Activated T-cell treated with anti-CD3 and anti-CD28 coated beads, Interleukin-2, amount 50 U/mL, for 24 hours (primary cell): ENCODE data around the gene SLC36A2.

Experiments used
- DNase-seq: peaks from one replicate; pipeline ENCODE4 v3.0.0-alpha.2; 2020
- H3K27ac Mint-ChIP-seq: 2 replicates; pipeline ENCODE4 v1.8.0; 2020; ENCODE audit warnings: mild to moderate bottlenecking, mixed read lengths
- H3K27me3 Mint-ChIP-seq: 2 replicates; pipeline ENCODE4 v1.8.0; 2020; ENCODE audit warnings: mixed read lengths
- H3K36me3 Mint-ChIP-seq: 2 replicates; pipeline ENCODE4 v1.8.0; 2020; ENCODE audit warnings: low read depth, mixed read lengths
- H3K4me1 Mint-ChIP-seq: 2 replicates; pipeline ENCODE4 v1.8.0; 2020; ENCODE audit warnings: low read depth, mixed read lengths
- H3K4me3 Mint-ChIP-seq: 2 replicates; pipeline ENCODE4 v1.8.0; 2020; ENCODE audit warnings: mild to moderate bottlenecking, moderate library complexity, mixed read lengths
- H3K9me3 Mint-ChIP-seq: 2 replicates; pipeline ENCODE4 v1.8.0; 2020; ENCODE audit warnings: mixed read lengths

SLC36A2 gene

GRCh38 chr5:151283120-151283825, 64.1 kb downstream of the SLC36A2 start:
- DNase-seq, result no peak
- Mint-ChIP-seq H3K36me3 (no peaks in the 10 kb centered on the region), H3K27ac (no peak overlapping the region), H3K4me3 (no peak overlapping the region), H3K4me1 (no peaks in the 10 kb centered on the region), H3K9me3 (no peaks in the 10 kb centered on the region), H3K27me3 (peaks cover 3% of the 10 kb centered on the region)

GRCh38 chr5:151281001-151281639, 66.2 kb downstream of the SLC36A2 start:
- Mint-ChIP-seq H3K27me3 (peaks cover 3% of the 10 kb centered on the region), H3K4me3 (no peak overlapping the region), H3K36me3 (no peaks in the 10 kb centered on the region), H3K4me1 (no peaks in the 10 kb centered on the region), H3K9me3 (no peaks in the 10 kb centered on the region), H3K27ac (no peak overlapping the region)
- no peak for DNase-seq

- peaks cover 3% of the 10 kb centered on the region for H3K27me3 Mint-ChIP-seq
- no peaks in the 10 kb centered on the region for H3K4me1 Mint-ChIP-seq
- DNase-seq, result no peak
- H3K9me3 Mint-ChIP-seq, result no peaks in the 10 kb centered on the region
- H3K4me3 Mint-ChIP-seq, result no peak overlapping the region
- H3K27ac Mint-ChIP-seq, result no peak overlapping the region
- no peaks in the 10 kb centered on the region for H3K36me3 Mint-ChIP-seq
These were observed 66.9 kb downstream of the SLC36A2 start for GRCh38 chr5:151280443-151280842.

GRCh38 chr5:151278845-151279244, 68.5 kb downstream of the SLC36A2 start:
- Mint-ChIP-seq H3K4me3 (no peak overlapping the region), H3K27me3 (peaks cover 3% of the 10 kb centered on the region), H3K9me3 (no peaks in the 10 kb centered on the region), H3K36me3 (no peaks in the 10 kb centered on the region), H3K27ac (no peak overlapping the region), H3K4me1 (no peaks in the 10 kb centered on the region)
- DNase-seq, result no peak

- H3K27ac Mint-ChIP-seq, result no peak overlapping the region
- H3K36me3 Mint-ChIP-seq, result no peaks in the 10 kb centered on the region
- H3K27me3 Mint-ChIP-seq, result peaks cover 3% of the 10 kb centered on the region
- H3K4me3 Mint-ChIP-seq, result no peak overlapping the region
- H3K9me3 Mint-ChIP-seq, result no peaks in the 10 kb centered on the region
- DNase-seq, result no peak
- no peaks in the 10 kb centered on the region for H3K4me1 Mint-ChIP-seq
These were observed 71.6 kb downstream of the SLC36A2 start for GRCh38 chr5:151275803-151276202.

- Mint-ChIP-seq H3K27me3 (no peaks in the 10 kb centered on the region), H3K4me1 (no peaks in the 10 kb centered on the region), H3K9me3 (no peaks in the 10 kb centered on the region), H3K4me3 (no peak overlapping the region), H3K36me3 (no peaks in the 10 kb centered on the region), H3K27ac (no peak overlapping the region)
- DNase-seq, result no peak
These were observed 72.7 kb downstream of the SLC36A2 start for GRCh38 chr5:151274666-151275065.

- no peak overlapping the region for H3K4me3 Mint-ChIP-seq
- H3K36me3 Mint-ChIP-seq, result peaks cover 23% of the 10 kb centered on the region
- H3K27me3 Mint-ChIP-seq, result no peaks in the 10 kb centered on the region
- no peak overlapping the region for H3K27ac Mint-ChIP-seq
- no peaks in the 10 kb centered on the region for H3K9me3 Mint-ChIP-seq
- DNase-seq, result no peak
- no peaks in the 10 kb centered on the region for H3K4me1 Mint-ChIP-seq
These were observed 76.0 kb downstream of the SLC36A2 start for GRCh38 chr5:151271336-151271735.

- no peak overlapping the region for H3K27ac Mint-ChIP-seq
- H3K36me3 Mint-ChIP-seq, result peaks cover 27% of the 10 kb centered on the region
- H3K27me3 Mint-ChIP-seq, result no peaks in the 10 kb centered on the region
- no peaks in the 10 kb centered on the region for H3K9me3 Mint-ChIP-seq
- no peak overlapping the region for H3K4me3 Mint-ChIP-seq
- no peak for DNase-seq
- H3K4me1 Mint-ChIP-seq, result no peaks in the 10 kb centered on the region
These were observed 76.8 kb downstream of the SLC36A2 start for GRCh38 chr5:151270599-151270998.

- Mint-ChIP-seq H3K27me3 (no peaks in the 10 kb centered on the region), H3K36me3 (peaks cover 35% of the 10 kb centered on the region), H3K9me3 (no peaks in the 10 kb centered on the region), H3K4me1 (peaks cover 13% of the 10 kb centered on the region), H3K27ac (no peak overlapping the region), H3K4me3 (no peak overlapping the region)
- no peak for DNase-seq
These were observed 79.7 kb downstream of the SLC36A2 start for GRCh38 chr5:151267491-151268260.
